Nephron (organoid): Measurements from ENCODE around the gene CENPU.
A peak's percentile ranks its signal among the peaks of the same experiment; 100 is the strongest.
"Not testable (repeated sequence)": the region's sequence is repeated elsewhere in the genome, so short reads cannot be mapped to it uniquely, and the experiment has no call there.

ENCODE experiments used
- H3K27ac Mint-ChIP-seq, 3 experiments: 2 replicates each; pipeline ENCODE4 v1.8.0; 2020; ENCODE audit warnings: mixed read lengths in 3 of 3, mild to moderate bottlenecking in 2 of 3, moderate library complexity in 1 of 3
- H3K27me3 Mint-ChIP-seq: 2 replicates; pipeline ENCODE4 v1.8.0; 2021; ENCODE audit warnings: low read depth, mild to moderate bottlenecking, moderate library complexity, mixed read lengths
- H3K36me3 Mint-ChIP-seq: 2 replicates; pipeline ENCODE4 v1.8.0; 2020; ENCODE audit warnings: low read depth, mixed read lengths
- H3K4me1 Mint-ChIP-seq: 2 replicates; pipeline ENCODE4 v1.8.0; 2020; ENCODE audit warnings: mixed read lengths
- H3K4me3 Mint-ChIP-seq, 3 experiments: 2 replicates each; pipeline ENCODE4 v1.8.0; 2020; ENCODE audit warnings: mild to moderate bottlenecking in 3 of 3, mixed read lengths in 3 of 3, moderate library complexity in 2 of 3
- H3K9me3 Mint-ChIP-seq: 2 replicates; pipeline ENCODE4 v1.8.0; 2020; ENCODE audit warnings: mixed read lengths
- CTCF ChIP-seq, 3 experiments: fragments of 200-600 bp; sonication (generic); IDR thresholded peaks; one replicate each; pipeline ENCODE4 v1.5.0; 2021; ENCODE audit warnings: antibody characterized with exemption in 3 of 3; ENCODE audit not compliant: unreplicated experiment in 3 of 3

The CENPU gene

GRCh38 chr4:184657144-184657543, 76.8 kb downstream of the CENPU start:
- peaks cover 27% of the 10 kb centered on the region for H3K36me3 Mint-ChIP-seq
- no peaks in the 10 kb centered on the region for H3K9me3 Mint-ChIP-seq
- H3K27ac Mint-ChIP-seq, result no peak overlapping the region
- no peak for TF ChIP-seq CTCF (IDR thresholded peaks at IDR 0.05; ENCODE audit: unreplicated experiment in 3 of 3)
- no peak overlapping the region for H3K4me3 Mint-ChIP-seq
- peaks cover 21% of the 10 kb centered on the region for H3K4me1 Mint-ChIP-seq
- no peaks in the 10 kb centered on the region for H3K27me3 Mint-ChIP-seq

GRCh38 chr4:184655889-184656869, 77.7 kb downstream of the CENPU start:
- Mint-ChIP-seq H3K27me3 (no peaks in the 10 kb centered on the region), H3K4me3 (peak overlapping the region in 1 of 3 experiments; percentile 16), H3K4me1 (peaks cover 25% of the 10 kb centered on the region), H3K27ac (peak overlapping the region; percentile 34 to 64 (median 63)), H3K36me3 (peaks cover 27% of the 10 kb centered on the region), H3K9me3 (no peaks in the 10 kb centered on the region)
- no peak for TF ChIP-seq CTCF (IDR thresholded peaks at IDR 0.05; ENCODE audit: unreplicated experiment in 3 of 3)

GRCh38 chr4:184653650-184654049, 80.2 kb downstream of the CENPU start:
- peak overlapping the region; percentile 45 to 90 (median 84) for H3K27ac Mint-ChIP-seq
- H3K36me3 Mint-ChIP-seq, result peaks cover 23% of the 10 kb centered on the region
- H3K4me3 Mint-ChIP-seq, result no peak overlapping the region
- H3K9me3 Mint-ChIP-seq, result no peaks in the 10 kb centered on the region
- no peak for TF ChIP-seq CTCF (IDR thresholded peaks at IDR 0.05; ENCODE audit: unreplicated experiment in 3 of 3)
- peaks cover 35% of the 10 kb centered on the region for H3K4me1 Mint-ChIP-seq
- no peaks in the 10 kb centered on the region for H3K27me3 Mint-ChIP-seq

- H3K9me3 Mint-ChIP-seq, H3K27ac Mint-ChIP-seq, H3K27me3 Mint-ChIP-seq, H3K4me3 Mint-ChIP-seq: not testable (repeated sequence)
- H3K36me3 Mint-ChIP-seq, result peaks cover 20% of the 10 kb centered on the region
- H3K4me1 Mint-ChIP-seq, result peaks cover 43% of the 10 kb centered on the region
Observed at GRCh38 chr4:184652681-184653080, 81.2 kb downstream of the CENPU start.

GRCh38 chr4:184651899-184652298, 82.0 kb downstream of the CENPU start:
- no peak for TF ChIP-seq CTCF (IDR thresholded peaks at IDR 0.05; ENCODE audit: unreplicated experiment in 3 of 3)
- H3K27me3 Mint-ChIP-seq, result no peaks in the 10 kb centered on the region
- no peaks in the 10 kb centered on the region for H3K9me3 Mint-ChIP-seq
- peaks cover 48% of the 10 kb centered on the region for H3K4me1 Mint-ChIP-seq
- peak overlapping the region in 2 of 3 experiments; percentile 24 to 36 for H3K4me3 Mint-ChIP-seq
- peak overlapping the region in 2 of 3 experiments; percentile 4 to 18 for H3K27ac Mint-ChIP-seq
- peaks cover 13% of the 10 kb centered on the region for H3K36me3 Mint-ChIP-seq

- Mint-ChIP-seq H3K27me3 (no peaks in the 10 kb centered on the region), H3K9me3 (no peaks in the 10 kb centered on the region), H3K27ac (peak overlapping the region; percentile 89 to 98 (median 95)), H3K4me1 (peaks cover 50% of the 10 kb centered on the region), H3K4me3 (peak overlapping the region; percentile 89 to 95 (median 92)), H3K36me3 (peaks cover 11% of the 10 kb centered on the region)
- TF ChIP-seq CTCF (IDR thresholded peaks at IDR 0.05; ENCODE audit: unreplicated experiment in 3 of 3), result no peak
Observed at GRCh38 chr4:184649971-184650855, 83.7 kb downstream of the CENPU start.
